H9 (cell line): ENCODE measurements around the gene UCP2. TPM values are rescaled to one million over a fixed set of nuclear protein-coding genes. Genes with fewer than 3 reads are reported as not detected.

Experiments used
- DNase-seq: peaks from one replicate; pipeline ENCODE4 v3.0.0-alpha.2; 2017
- H2AFZ ChIP-seq: one replicate; pipeline ENCODE4 v1.6.1; 2013; ENCODE audit warnings: mild to moderate bottlenecking, low read length, control low read depth, moderate library complexity
- H2AK5ac ChIP-seq: 2 replicates; pipeline ENCODE4 v1.6.1; 2013; ENCODE audit warnings: low read length, control low read depth, mixed read lengths; ENCODE audit not compliant: insufficient read length
- H2BK120ac ChIP-seq: one replicate; pipeline ENCODE4 v1.6.1; 2013; ENCODE audit warnings: low read depth, mild to moderate bottlenecking, low read length, control low read depth, inconsistent platforms; ENCODE audit not compliant: poor library complexity, severe bottlenecking
- H2BK12ac ChIP-seq: 2 replicates; pipeline ENCODE4 v1.6.1; 2013; ENCODE audit warnings: low read length, control low read depth, mixed read lengths, low read depth; ENCODE audit not compliant: insufficient read length
- H2BK15ac ChIP-seq: 2 replicates; pipeline ENCODE4 v1.6.1; 2013; ENCODE audit warnings: low read depth, low read length, control low read depth
- H2BK20ac ChIP-seq: one replicate; pipeline ENCODE4 v1.6.1; 2013; ENCODE audit warnings: low read depth, mild to moderate bottlenecking, low read length, control low read depth, inconsistent platforms; ENCODE audit not compliant: poor library complexity, severe bottlenecking
- H2BK5ac ChIP-seq: 2 replicates; pipeline ENCODE4 v1.6.1; 2013; ENCODE audit warnings: low read length, control low read depth, mixed read lengths; ENCODE audit not compliant: insufficient read length
- H3K14ac ChIP-seq: 2 replicates; pipeline ENCODE4 v1.6.1; 2013; ENCODE audit warnings: low read length, control low read depth; ENCODE audit not compliant: insufficient read depth
- H3K18ac ChIP-seq: 2 replicates; pipeline ENCODE4 v1.6.1; 2013; ENCODE audit warnings: low read depth, mild to moderate bottlenecking, mixed read lengths, low read length, control low read depth; ENCODE audit not compliant: insufficient read length
- H3K23ac ChIP-seq: 2 replicates; pipeline ENCODE4 v1.6.1; 2013; ENCODE audit warnings: low read length, control low read depth, mixed read lengths, low read depth; ENCODE audit not compliant: insufficient read length
- H3K23me2 ChIP-seq: 2 replicates; pipeline ENCODE4 v1.6.1; 2013; ENCODE audit warnings: low read depth, mild to moderate bottlenecking, mixed read lengths, low read length, control low read depth; ENCODE audit not compliant: insufficient read length, poor library complexity, severe bottlenecking
- H3K27ac ChIP-seq: 2 replicates; pipeline ENCODE4 v1.5.1; 2013; ENCODE audit warnings: low read length, control low read depth, mixed read lengths, low read depth; ENCODE audit not compliant: insufficient read length
- H3K27me3 ChIP-seq: 2 replicates; pipeline ENCODE4 v1.6.1; 2013; ENCODE audit warnings: low read length, control low read depth, inconsistent platforms; ENCODE audit not compliant: insufficient read depth
- H3K4ac ChIP-seq: 2 replicates; pipeline ENCODE4 v1.6.1; 2013; ENCODE audit warnings: low read depth, mild to moderate bottlenecking, control low read depth, inconsistent platforms, low read length, moderate library complexity
- H3K4me1 ChIP-seq: 2 replicates; pipeline ENCODE4 v1.6.1; 2013; ENCODE audit warnings: low read length, control low read depth, inconsistent platforms; ENCODE audit not compliant: insufficient read depth
- H3K4me2 ChIP-seq: 2 replicates; pipeline ENCODE4 v1.6.1; 2013; ENCODE audit warnings: low read length, control low read depth, mixed read lengths; ENCODE audit not compliant: insufficient read length, insufficient read depth
- H3K56ac ChIP-seq: 2 replicates; pipeline ENCODE4 v1.6.1; 2013; ENCODE audit warnings: low read depth, mild to moderate bottlenecking, mixed read lengths, low read length, control low read depth; ENCODE audit not compliant: insufficient read length
- H3K79me1 ChIP-seq: 2 replicates; pipeline ENCODE4 v1.6.1; 2013; ENCODE audit warnings: low read depth, mild to moderate bottlenecking, moderate library complexity, low read length, control low read depth, inconsistent platforms; ENCODE audit not compliant: insufficient read depth, poor library complexity, severe bottlenecking
- H3K79me2 ChIP-seq: 2 replicates; pipeline ENCODE4 v1.6.1; 2013; ENCODE audit warnings: low read length, control low read depth, inconsistent platforms; ENCODE audit not compliant: insufficient read depth
- H3K9ac ChIP-seq: 2 replicates; pipeline ENCODE4 v1.6.1; 2013; ENCODE audit warnings: low read length, control low read depth, mixed read lengths; ENCODE audit not compliant: insufficient read length; ENCODE audit errors: extremely low read depth
- H3K9me3 ChIP-seq: one replicate; pipeline ENCODE4 v1.6.1; 2013; ENCODE audit warnings: low read depth, low read length, inconsistent platforms; ENCODE audit not compliant: control insufficient read depth
- H3T11ph ChIP-seq: one replicate; pipeline ENCODE4 v1.6.1; 2013; ENCODE audit warnings: mild to moderate bottlenecking, low read length, control low read depth, inconsistent platforms
- H4K20me1 ChIP-seq: one replicate; pipeline ENCODE4 v1.6.1; 2013; ENCODE audit not compliant: control insufficient read depth, insufficient read length, insufficient read depth
- H4K5ac ChIP-seq: 2 replicates; pipeline ENCODE4 v1.6.1; 2013; ENCODE audit warnings: low read depth, mild to moderate bottlenecking, mixed read lengths, low read length, control low read depth; ENCODE audit not compliant: insufficient read length
- H4K8ac ChIP-seq: replicated peaks from 2 replicates; pipeline ENCODE4 v1.6.1; 2013; ENCODE audit warnings: low read length, control low read depth, mixed read lengths, low read depth; ENCODE audit not compliant: insufficient read length
- H4K91ac ChIP-seq: 2 replicates; pipeline ENCODE4 v1.6.1; 2013; ENCODE audit warnings: low read depth, mild to moderate bottlenecking, moderate library complexity, mixed read lengths, low read length, control low read depth; ENCODE audit not compliant: insufficient read length
- H3K27ac Mint-ChIP-seq, 3 experiments: 2 replicates in 2 of 3; 3 replicates in 1 of 3; pipeline ENCODE4 v1.8.0; 2020 to 2021; ENCODE audit warnings: mixed read lengths in 3 of 3, mild to moderate bottlenecking in 1 of 3, moderate library complexity in 1 of 3
- H3K27me3 Mint-ChIP-seq: 2 replicates; pipeline ENCODE4 v1.8.0; 2021; ENCODE audit warnings: low read depth, mild to moderate bottlenecking, moderate library complexity, mixed read lengths
- H3K36me3 Mint-ChIP-seq, 3 experiments: 2 replicates in 2 of 3; 3 replicates in 1 of 3; pipeline ENCODE4 v1.8.0; 2020 to 2021; ENCODE audit warnings: low read depth in 3 of 3, mixed read lengths in 3 of 3; ENCODE audit not compliant: insufficient read depth in 1 of 3
- H3K4me1 Mint-ChIP-seq, 2 experiments: 2 replicates each; pipeline ENCODE4 v1.8.0; 2020; ENCODE audit warnings: mixed read lengths in 2 of 2
- H3K4me3 Mint-ChIP-seq, 2 experiments: 2 replicates in 1 of 2; 3 replicates in 1 of 2; pipeline ENCODE4 v1.8.0; 2020 to 2021; ENCODE audit warnings: mild to moderate bottlenecking in 2 of 2, mixed read lengths in 2 of 2, moderate library complexity in 1 of 2
- H3K9me3 Mint-ChIP-seq, 2 experiments: 2 replicates in 1 of 2; 3 replicates in 1 of 2; pipeline ENCODE4 v1.8.0; 2020; ENCODE audit warnings: mild to moderate bottlenecking in 2 of 2, mixed read lengths in 2 of 2, moderate library complexity in 1 of 2
- WGBS: extraction: QIAGEN DNeasy Blood & Tissue Kit; methylation state at CpG from one replicate; pipeline ENCODE4 v1.1.7; 2013; ENCODE audit warnings: missing lambda C conversion rate, low lambda C conversion rate, mixed read lengths; ENCODE audit not compliant: insufficient read length; ENCODE audit errors: extremely low coverage; 5-methylcytosine and 5-hydroxymethylcytosine counted together
- total RNA-seq: library from RNA; stranded (reverse); gene quantifications from 2 replicates; pipeline ENCODE4 v1.2.1, GENCODE V29; 2021
- TF ChIP-seq, protein P1 (sequence below): fragments of 200-600 bp; sonication (generic); conservative IDR thresholded peaks from 3 replicates; pipeline ENCODE4 v1.8.0; 2021; ENCODE audit warnings: antibody characterized with exemption, mild to moderate bottlenecking

The UCP2 gene
- total RNA-seq, 1 experiment from 2014 or later, result 62.1 TPM

DNA sequence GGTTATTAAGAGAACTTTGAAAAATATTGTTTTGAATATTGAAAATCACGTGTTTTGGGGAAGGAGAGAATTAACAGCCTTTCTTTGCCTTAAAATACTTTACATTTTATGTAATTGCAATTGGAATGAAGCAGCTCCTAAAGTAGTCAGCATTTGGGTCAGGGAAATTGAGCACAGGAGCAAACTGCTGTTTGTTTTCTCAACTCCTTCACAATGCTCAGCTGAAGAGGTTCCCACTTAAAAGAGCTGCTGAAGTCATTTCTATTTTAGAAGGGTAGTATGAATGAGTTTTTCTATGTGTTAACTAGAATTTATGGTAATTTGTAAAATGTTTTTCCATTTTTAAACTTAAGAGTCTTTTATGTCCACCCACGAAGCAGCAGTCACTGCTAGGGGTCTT is 8.1 kb upstream of the UCP2 start:
- no peak overlapping the region for H2AFZ ChIP-seq
- H3K56ac ChIP-seq, result no peak overlapping the region
- H3K79me2 ChIP-seq, result no peaks in the 10 kb centered on the region
- H3K23ac ChIP-seq, result no peak overlapping the region
- H4K5ac ChIP-seq, result no peak overlapping the region
- no peaks in the 10 kb centered on the region for H4K20me1 ChIP-seq
- no peak overlapping the region for H4K8ac ChIP-seq
- DNase-seq, result no peak
- no peak overlapping the region for H3K4ac ChIP-seq
- H3K27me3 Mint-ChIP-seq, result no peaks in the 10 kb centered on the region; the same call in 1 of the 2 replicates
- peaks cover 5 to 8% of the 10 kb centered on the region in 2 experiments; a peak in 2 of 4 replicates for H3K4me1 Mint-ChIP-seq
- no peak overlapping the region for H3K27ac ChIP-seq
- no peak overlapping the region for H3T11ph ChIP-seq
- H4K91ac ChIP-seq, result no peak overlapping the region
- no peak overlapping the region for H2BK5ac ChIP-seq
- no peak overlapping the region for H2BK15ac ChIP-seq
- no peak overlapping the region for H3K4me3 Mint-ChIP-seq
- H3K27ac Mint-ChIP-seq, result no peak overlapping the region
- no peak overlapping the region for H2BK120ac ChIP-seq
- no peaks in the 10 kb centered on the region for H3K23me2 ChIP-seq
- no peaks in the 10 kb centered on the region for H3K9me3 ChIP-seq
- H2BK12ac ChIP-seq, result no peak overlapping the region
- H3K79me1 ChIP-seq, result no peaks in the 10 kb centered on the region
- H3K14ac ChIP-seq, result no peak overlapping the region
- no peak overlapping the region for H3K9ac ChIP-seq
- H3K36me3 Mint-ChIP-seq, result no peaks in the 10 kb centered on the region
- TF ChIP-seq, protein P1, sequence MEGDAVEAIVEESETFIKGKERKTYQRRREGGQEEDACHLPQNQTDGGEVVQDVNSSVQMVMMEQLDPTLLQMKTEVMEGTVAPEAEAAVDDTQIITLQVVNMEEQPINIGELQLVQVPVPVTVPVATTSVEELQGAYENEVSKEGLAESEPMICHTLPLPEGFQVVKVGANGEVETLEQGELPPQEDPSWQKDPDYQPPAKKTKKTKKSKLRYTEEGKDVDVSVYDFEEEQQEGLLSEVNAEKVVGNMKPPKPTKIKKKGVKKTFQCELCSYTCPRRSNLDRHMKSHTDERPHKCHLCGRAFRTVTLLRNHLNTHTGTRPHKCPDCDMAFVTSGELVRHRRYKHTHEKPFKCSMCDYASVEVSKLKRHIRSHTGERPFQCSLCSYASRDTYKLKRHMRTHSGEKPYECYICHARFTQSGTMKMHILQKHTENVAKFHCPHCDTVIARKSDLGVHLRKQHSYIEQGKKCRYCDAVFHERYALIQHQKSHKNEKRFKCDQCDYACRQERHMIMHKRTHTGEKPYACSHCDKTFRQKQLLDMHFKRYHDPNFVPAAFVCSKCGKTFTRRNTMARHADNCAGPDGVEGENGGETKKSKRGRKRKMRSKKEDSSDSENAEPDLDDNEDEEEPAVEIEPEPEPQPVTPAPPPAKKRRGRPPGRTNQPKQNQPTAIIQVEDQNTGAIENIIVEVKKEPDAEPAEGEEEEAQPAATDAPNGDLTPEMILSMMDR, result no peak
- no peak overlapping the region for H2AK5ac ChIP-seq
- H3K27me3 ChIP-seq, result no peaks in the 10 kb centered on the region
- H3K18ac ChIP-seq, result no peak overlapping the region
- no peaks in the 10 kb centered on the region for H3K9me3 Mint-ChIP-seq
- H2BK20ac ChIP-seq, result no peak overlapping the region
- no peak overlapping the region for H3K4me2 ChIP-seq
- H3K4me1 ChIP-seq, result no peaks in the 10 kb centered on the region
- no CpG with 5 or more reads among the region's 2 CpGs for WGBS
